Vagina (tissue), 2 donors: ENCODE measurements around the gene ARID5B. TPM values are rescaled to one million over a fixed set of nuclear protein-coding genes. Genes with fewer than 3 reads are reported as not detected.

Experiments used
- DNase-seq, 2 donors: peaks; one replicate each; pipeline ENCODE4 v3.0.0-alpha.2; 2017; ENCODE audit errors: extremely low spot score in 2 of 2
- H3K27ac ChIP-seq: fragments of 200-600 bp; sonication (generic); one replicate; pipeline ENCODE4 v1.5.1; 2019
- H3K27me3 ChIP-seq: fragments of 200-600 bp; sonication (generic); one replicate; pipeline ENCODE4 v1.5.1; 2019
- H3K36me3 ChIP-seq, 2 donors: fragments of 200-600 bp; sonication (generic); one replicate each; pipeline ENCODE4 v1.5.1; 2017 to 2019
- H3K4me1 ChIP-seq: fragments of 200-600 bp; sonication (generic); one replicate; pipeline ENCODE4 v1.5.1; 2019
- H3K4me3 ChIP-seq, 2 donors: fragments of 200-600 bp; sonication (generic); 1 replicate in 1 of 2; 2 replicates in 1 of 2; pipeline ENCODE4 v1.5.1; 2016 to 2019
- H3K9me3 ChIP-seq: fragments of 200-600 bp; sonication (generic); one replicate; pipeline ENCODE4 v1.5.1; 2019
- CTCF ChIP-seq, 3 experiments: fragments of 450-650 bp in 2 of 3; fragments of 200-600 bp in 1 of 3; sonication (generic) in 1 of 3; IDR thresholded peaks; one replicate each; pipeline ENCODE4 v1.5.1; 2017 to 2019; ENCODE audit warnings: antibody characterized with exemption in 3 of 3, mild to moderate bottlenecking in 2 of 3, moderate library complexity in 2 of 3
- POLR2A ChIP-seq, 2 donors: fragments of 450-650 bp; IDR thresholded peaks; one replicate each; pipeline ENCODE4 v1.6.1; 2017; ENCODE audit warnings: antibody characterized with exemption in 2 of 2, mild to moderate bottlenecking in 2 of 2, moderate library complexity in 2 of 2
- POLR2AphosphoS5 ChIP-seq, 2 donors: sonication (generic); formaldehyde crosslinking; IDR thresholded peaks; one replicate each; pipeline ENCODE4 v1.9.0; 2017; ENCODE audit warnings: antibody characterized with exemption in 2 of 2, mild to moderate bottlenecking in 2 of 2, low read depth in 1 of 2; ENCODE audit not compliant: insufficient read depth in 1 of 2
- intact Hi-C: fragments of 100-400 bp; cut with DNase I; formaldehyde crosslinking; loops from one replicate; pipeline ENCODE4 v1.15.1; 2023
- total RNA-seq: library from RNA; depleted of rRNA; stranded (reverse); fragments of >200 nt; gene quantifications from one replicate; pipeline ENCODE4 v1.2.3, GENCODE V29; 2016

The ARID5B gene
- total RNA-seq, 1 donor from 2014 or later, result 75.9 TPM

GRCh38 chr10:62019013-62019684, 117.7 kb downstream of the ARID5B start:
- Histone ChIP-seq H3K27ac (peak overlapping the region; percentile 55), H3K4me3 (no peak overlapping the region), H3K36me3 (no peaks in the 10 kb centered on the region), H3K9me3 (no peaks in the 10 kb centered on the region), H3K27me3 (no peaks in the 10 kb centered on the region), H3K4me1 (peaks cover 57% of the 10 kb centered on the region)
- DNase-seq, result no peak
- intact Hi-C loops, result no loop called here
- peak; percentile 26 to 85 for TF ChIP-seq POLR2AphosphoS5 (IDR thresholded peaks at IDR 0.05; ENCODE audit: insufficient read depth in 1 of 2, low read depth in 1 of 2)
- no peak for TF ChIP-seq CTCF (IDR thresholded peaks at IDR 0.05)
- TF ChIP-seq POLR2A (IDR thresholded peaks at IDR 0.05), result no peak

GRCh38 chr10:62019685-62020359, 118.3 kb downstream of the ARID5B start:
- Histone ChIP-seq H3K9me3 (no peaks in the 10 kb centered on the region), H3K36me3 (no peaks in the 10 kb centered on the region), H3K4me3 (no peak overlapping the region), H3K27ac (peak overlapping the region; percentile 55), H3K4me1 (peaks cover 59% of the 10 kb centered on the region), H3K27me3 (no peaks in the 10 kb centered on the region)
- DNase-seq, result no peak
- TF ChIP-seq CTCF (IDR thresholded peaks at IDR 0.05) (no peak), POLR2AphosphoS5 (IDR thresholded peaks at IDR 0.05; ENCODE audit: insufficient read depth in 1 of 2, low read depth in 1 of 2) (peak in 1 of 2 donors; percentile 2), POLR2A (IDR thresholded peaks at IDR 0.05) (no peak)
- intact Hi-C loops, result no loop called here

- Histone ChIP-seq H3K36me3 (no peaks in the 10 kb centered on the region), H3K9me3 (no peaks in the 10 kb centered on the region), H3K4me1 (peaks cover 72% of the 10 kb centered on the region), H3K27me3 (no peaks in the 10 kb centered on the region), H3K4me3 (no peak overlapping the region), H3K27ac (peak overlapping the region; percentile 17)
- DNase-seq, result no peak
- intact Hi-C loops, result no loop called here
- TF ChIP-seq POLR2A (IDR thresholded peaks at IDR 0.05) (no peak), POLR2AphosphoS5 (IDR thresholded peaks at IDR 0.05; ENCODE audit: insufficient read depth in 1 of 2, low read depth in 1 of 2) (no peak), CTCF (IDR thresholded peaks at IDR 0.05) (no peak)
Observed at GRCh38 chr10:62021128-62021665, 119.7 kb downstream of the ARID5B start.

GRCh38 chr10:62021978-62022802, 120.7 kb downstream of the ARID5B start:
- TF ChIP-seq CTCF (IDR thresholded peaks at IDR 0.05) (no peak), POLR2A (IDR thresholded peaks at IDR 0.05) (no peak), POLR2AphosphoS5 (IDR thresholded peaks at IDR 0.05; ENCODE audit: insufficient read depth in 1 of 2, low read depth in 1 of 2) (no peak)
- no peaks in the 10 kb centered on the region for H3K9me3 ChIP-seq
- H3K36me3 ChIP-seq, result no peaks in the 10 kb centered on the region
- no peaks in the 10 kb centered on the region for H3K27me3 ChIP-seq
- H3K27ac ChIP-seq, result peak overlapping the region; percentile 17
- H3K4me3 ChIP-seq, result no peak overlapping the region
- DNase-seq, result no peak
- H3K4me1 ChIP-seq, result peaks cover 80% of the 10 kb centered on the region
- intact Hi-C loops, result no loop called here
